Measurements from ENCODE around the gene LPAR3. TPM values are rescaled to one million over a fixed set of nuclear protein-coding genes. Genes with fewer than 3 reads are reported as not detected.
A peak's percentile ranks its signal among the peaks of the same experiment; 100 is the strongest.

Gene LPAR3
- total RNA-seq, 1 donor from 2014 or later, result 5.7 TPM

GRCh38 chr1:84773933-84774497 lies 119.0 kb downstream of the LPAR3 start:
- intact Hi-C loops (cut with DNase I), result no loop called here
- Histone ChIP-seq H3K9me3 (no peaks in the 10 kb centered on the region), H3K4me3 (no peak overlapping the region), H3K27ac (no peak overlapping the region), H3K4me1 (no peaks in the 10 kb centered on the region), H3K27me3 (ENCODE audit: low read depth) (no peaks in the 10 kb centered on the region), H3K36me3 (no peaks in the 10 kb centered on the region)
- TF ChIP-seq CTCF (IDR thresholded peaks at IDR 0.05), result no peak
- ATAC-seq, result no peak
- no peak for DNase-seq

- H3K36me3 ChIP-seq, result no peaks in the 10 kb centered on the region
- no peak overlapping the region for H3K4me3 ChIP-seq
- ATAC-seq (no peak), DNase-seq (no peak)
- H3K27me3 ChIP-seq (ENCODE audit: low read depth), result no peaks in the 10 kb centered on the region
- H3K9me3 ChIP-seq, result no peaks in the 10 kb centered on the region
- no peaks in the 10 kb centered on the region for H3K4me1 ChIP-seq
- intact Hi-C loops (cut with DNase I), result no loop called here
- no peak for TF ChIP-seq CTCF (IDR thresholded peaks at IDR 0.05)
- H3K27ac ChIP-seq, result no peak overlapping the region
Observed at GRCh38 chr1:84773195-84773594, 119.8 kb downstream of the LPAR3 start.

- H3K36me3 ChIP-seq, result no peaks in the 10 kb centered on the region
- no peaks in the 10 kb centered on the region for H3K4me1 ChIP-seq
- H3K9me3 ChIP-seq, result no peaks in the 10 kb centered on the region
- no peaks in the 10 kb centered on the region for H3K27me3 ChIP-seq (ENCODE audit: low read depth)
- intact Hi-C loops (cut with DNase I), result no loop called here
- DNase-seq (peak; percentile 58), ATAC-seq (peak; percentile 80 to 92)
- no peak overlapping the region for H3K27ac ChIP-seq
- TF ChIP-seq CTCF (IDR thresholded peaks at IDR 0.05), result peak; percentile 94
- H3K4me3 ChIP-seq, result no peak overlapping the region
Observed at GRCh38 chr1:84772428-84772943, 120.5 kb downstream of the LPAR3 start.

- H3K9me3 ChIP-seq, result no peaks in the 10 kb centered on the region
- no peaks in the 10 kb centered on the region for H3K27me3 ChIP-seq (ENCODE audit: low read depth)
- DNase-seq, result no peak
- H3K4me1 ChIP-seq, result no peaks in the 10 kb centered on the region
- no peak for ATAC-seq
- H3K4me3 ChIP-seq, result no peak overlapping the region
- no peak for TF ChIP-seq CTCF (IDR thresholded peaks at IDR 0.05)
- H3K36me3 ChIP-seq, result no peaks in the 10 kb centered on the region
- intact Hi-C loops (cut with DNase I), result no loop called here
- H3K27ac ChIP-seq, result no peak overlapping the region
Observed at GRCh38 chr1:84771895-84772294, 121.1 kb downstream of the LPAR3 start.

- Histone ChIP-seq H3K27me3 (ENCODE audit: low read depth) (no peaks in the 10 kb centered on the region), H3K27ac (no peak overlapping the region), H3K9me3 (no peaks in the 10 kb centered on the region), H3K36me3 (no peaks in the 10 kb centered on the region), H3K4me1 (no peaks in the 10 kb centered on the region), H3K4me3 (no peak overlapping the region)
- TF ChIP-seq CTCF (IDR thresholded peaks at IDR 0.05), result no peak
- ATAC-seq, result no peak
- intact Hi-C loops (cut with DNase I), result no loop called here
- no peak for DNase-seq
Observed at GRCh38 chr1:84770481-84770880, 122.5 kb downstream of the LPAR3 start.

Data from lower lobe of right lung (tissue), 2 donors.